Measurements from ENCODE around the gene CNTNAP2. TPM values are rescaled to one million over a fixed set of nuclear protein-coding genes. Genes with fewer than 3 reads are reported as not detected.

The CNTNAP2 gene
- total RNA-seq, 1 experiment from 2014 or later: 64.5 TPM

DNA sequence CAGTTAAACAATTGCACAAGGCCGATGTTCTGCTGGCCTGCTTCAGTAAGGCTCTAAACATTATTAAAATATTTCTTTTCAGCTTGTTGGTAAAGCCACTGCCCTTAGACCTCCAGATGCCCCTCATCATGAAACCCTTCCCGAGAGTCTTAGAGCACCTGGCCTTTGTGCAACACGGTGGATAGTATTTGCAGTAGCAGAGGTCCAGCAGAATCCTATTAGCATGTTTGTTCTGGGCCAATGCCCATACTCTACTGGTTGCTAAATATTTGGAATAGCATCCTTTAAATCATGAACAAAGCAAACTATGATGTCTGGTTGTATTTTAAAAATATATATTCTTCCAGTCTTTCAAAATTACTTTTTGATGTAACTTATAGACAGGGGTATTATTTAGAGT, 584.6 kb downstream of the CNTNAP2 start:
- no peaks in the 10 kb centered on the region for H3K36me3 Mint-ChIP-seq (ENCODE audit: insufficient read depth in 1 of 3, low read depth in 3 of 3)
- Histone ChIP-seq H3K27me3 (ENCODE audit: insufficient read depth, low read length) (no peaks in the 10 kb centered on the region), H4K91ac (ENCODE audit: insufficient read length, low read depth, low read length) (no peak overlapping the region), H3K27ac (ENCODE audit: insufficient read length, low read depth, low read length) (no peak overlapping the region), H3K14ac (ENCODE audit: insufficient read depth, low read length) (no peak overlapping the region), H3K9me3 (ENCODE audit: control insufficient read depth, low read depth, low read length) (no peaks in the 10 kb centered on the region), H2BK5ac (ENCODE audit: insufficient read length, low read length) (no peak overlapping the region), H4K5ac (ENCODE audit: insufficient read length, low read depth, low read length) (no peak overlapping the region), H3K4me1 (ENCODE audit: insufficient read depth, low read length) (no peaks in the 10 kb centered on the region), H2BK20ac (ENCODE audit: low read depth, low read length, poor library complexity, severe bottlenecking) (no peak overlapping the region), H2AK5ac (ENCODE audit: insufficient read length, low read length) (no peak overlapping the region), H3K23me2 (ENCODE audit: insufficient read length, low read depth, low read length, poor library complexity, severe bottlenecking) (no peaks in the 10 kb centered on the region), H3K23ac (ENCODE audit: insufficient read length, low read depth, low read length) (no peak overlapping the region), H2BK12ac (ENCODE audit: insufficient read length, low read depth, low read length) (no peak overlapping the region), H3K56ac (ENCODE audit: insufficient read length, low read depth, low read length) (no peak overlapping the region), H3K9ac (ENCODE audit: extremely low read depth, insufficient read length, low read length) (no peak overlapping the region), H3K79me1 (ENCODE audit: insufficient read depth, low read depth, low read length, poor library complexity, severe bottlenecking) (no peaks in the 10 kb centered on the region), H2AFZ (ENCODE audit: low read length) (no peak overlapping the region), H3K18ac (ENCODE audit: insufficient read length, low read depth, low read length) (no peak overlapping the region), H2BK120ac (ENCODE audit: low read depth, low read length, poor library complexity, severe bottlenecking) (no peak overlapping the region), H3K4ac (ENCODE audit: low read depth, low read length) (no peak overlapping the region), H4K8ac (replicated peaks; ENCODE audit: insufficient read length, low read depth, low read length) (no peak overlapping the region), H3K79me2 (ENCODE audit: insufficient read depth, low read length) (no peaks in the 10 kb centered on the region), H3T11ph (ENCODE audit: low read length) (no peak overlapping the region), H3K4me2 (ENCODE audit: insufficient read depth, insufficient read length, low read length) (no peak overlapping the region), H2BK15ac (ENCODE audit: low read depth, low read length) (no peak overlapping the region), H4K20me1 (ENCODE audit: control insufficient read depth, insufficient read depth, insufficient read length) (no peaks in the 10 kb centered on the region)
- no peak overlapping the region for H3K27ac Mint-ChIP-seq
- H3K9me3 Mint-ChIP-seq: no peaks in the 10 kb centered on the region
- no CpG with 5 or more reads among the region's 3 CpGs for WGBS (ENCODE audit: extremely low coverage, insufficient read length, low lambda C conversion rate)
- TF ChIP-seq, protein P1, sequence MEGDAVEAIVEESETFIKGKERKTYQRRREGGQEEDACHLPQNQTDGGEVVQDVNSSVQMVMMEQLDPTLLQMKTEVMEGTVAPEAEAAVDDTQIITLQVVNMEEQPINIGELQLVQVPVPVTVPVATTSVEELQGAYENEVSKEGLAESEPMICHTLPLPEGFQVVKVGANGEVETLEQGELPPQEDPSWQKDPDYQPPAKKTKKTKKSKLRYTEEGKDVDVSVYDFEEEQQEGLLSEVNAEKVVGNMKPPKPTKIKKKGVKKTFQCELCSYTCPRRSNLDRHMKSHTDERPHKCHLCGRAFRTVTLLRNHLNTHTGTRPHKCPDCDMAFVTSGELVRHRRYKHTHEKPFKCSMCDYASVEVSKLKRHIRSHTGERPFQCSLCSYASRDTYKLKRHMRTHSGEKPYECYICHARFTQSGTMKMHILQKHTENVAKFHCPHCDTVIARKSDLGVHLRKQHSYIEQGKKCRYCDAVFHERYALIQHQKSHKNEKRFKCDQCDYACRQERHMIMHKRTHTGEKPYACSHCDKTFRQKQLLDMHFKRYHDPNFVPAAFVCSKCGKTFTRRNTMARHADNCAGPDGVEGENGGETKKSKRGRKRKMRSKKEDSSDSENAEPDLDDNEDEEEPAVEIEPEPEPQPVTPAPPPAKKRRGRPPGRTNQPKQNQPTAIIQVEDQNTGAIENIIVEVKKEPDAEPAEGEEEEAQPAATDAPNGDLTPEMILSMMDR (conservative IDR thresholded peaks at IDR 0.05): no peak
- no peaks in the 10 kb centered on the region for H3K27me3 Mint-ChIP-seq (ENCODE audit: low read depth)
- no peak for DNase-seq
- no peak overlapping the region for H3K4me3 Mint-ChIP-seq
- no peaks in the 10 kb centered on the region for H3K4me1 Mint-ChIP-seq
